H1 (cell line): ENCODE results near the gene PLCB1. TPM values are rescaled to one million over a fixed set of nuclear protein-coding genes. Genes with fewer than 3 reads are reported as not detected.
A peak's percentile ranks its signal among the peaks of the same experiment; 100 is the strongest.

ENCODE experiments used
- CTCF ChIA-PET: fragments of 300-600 bp; sonication (Branson Sonifier 250); formaldehyde crosslinking; loops from one replicate; lab custom pipeline; 2021; ENCODE audit not compliant: partially characterized antibody; lab: Charles Lee
- POLR2A ChIA-PET: fragments of 300-600 bp; sonication (Branson Sonifier 250); formaldehyde crosslinking; loops from one replicate; lab custom pipeline; 2021; ENCODE audit warnings: inconsistent platforms; ENCODE audit not compliant: partially characterized antibody; lab: Charles Lee
- DNase-seq, 2 experiments: peaks; one replicate each; pipeline versions ENCODE4 v3.0.0 to v3.0.0-alpha.2; 2010 to 2022; ENCODE audit warnings: low spot score in 2 of 2, low read depth in 1 of 2, mixed read lengths in 1 of 2
- FAIRE-seq: peaks from 2 replicates; lab custom pipeline; 2011; peaks lifted over from hg19 to GRCh38; lab: Jason Lieb, UNC
- H2AFZ ChIP-seq: 2 replicates; pipeline ENCODE4 v1.8.1; 2012; ENCODE audit warnings: low read length, inconsistent platforms
- H2AK5ac ChIP-seq: 2 replicates; pipeline ENCODE4 v1.6.1; 2013; ENCODE audit warnings: low read depth, low read length
- H2BK120ac ChIP-seq: replicated peaks from 2 replicates; pipeline ENCODE3; 2013; ENCODE audit warnings: low read depth, low read length, inconsistent platforms
- H2BK12ac ChIP-seq: 2 replicates; pipeline ENCODE4 v1.6.1; 2013; ENCODE audit warnings: low read depth, low read length
- H2BK15ac ChIP-seq: 2 replicates; pipeline ENCODE4 v1.6.1; 2013; ENCODE audit warnings: low read length
- H2BK20ac ChIP-seq: 2 replicates; pipeline ENCODE4 v1.6.1; 2013; ENCODE audit warnings: low read length
- H2BK5ac ChIP-seq: 2 replicates; pipeline ENCODE4 v1.6.1; 2013; ENCODE audit warnings: low read depth, low read length
- H3K14ac ChIP-seq: 2 replicates; pipeline ENCODE4 v1.6.1; 2013; ENCODE audit warnings: inconsistent platforms; ENCODE audit not compliant: insufficient read length
- H3K18ac ChIP-seq: 2 replicates; pipeline ENCODE4 v1.6.1; 2013; ENCODE audit warnings: low read length; ENCODE audit errors: extremely low read depth
- H3K23ac ChIP-seq: 2 replicates; pipeline ENCODE4 v1.6.1; 2013; ENCODE audit warnings: inconsistent platforms; ENCODE audit not compliant: insufficient read length
- H3K23me2 ChIP-seq: 2 replicates; pipeline ENCODE4 v1.6.1; 2013; ENCODE audit warnings: low read depth, low read length
- H3K27ac ChIP-seq: 2 replicates; pipeline ENCODE4 v1.6.1; 2011; ENCODE audit warnings: low read depth, low read length, inconsistent platforms
- H3K27me3 ChIP-seq, 4 experiments: replicated peaks in 1 of 4; 1 replicate in 1 of 4; 2 replicates in 3 of 4; pipeline versions ENCODE4 v1.6.1 to v1.8.1; 2011 to 2013; ENCODE audit warnings: low read length in 3 of 4, mild to moderate bottlenecking in 3 of 4, inconsistent platforms in 2 of 4, mixed read lengths in 2 of 4, moderate library complexity in 1 of 4; ENCODE audit not compliant: control insufficient read depth in 3 of 4, insufficient read depth in 3 of 4; ENCODE audit errors: extremely low read depth in 1 of 4
- H3K36me3 ChIP-seq, 4 experiments: 2 replicates each; pipeline versions ENCODE4 v1.6.1 to v1.8.1; 2011 to 2013; ENCODE audit warnings: mild to moderate bottlenecking in 4 of 4, low read length in 3 of 4, moderate library complexity in 2 of 4, control low read depth in 1 of 4, inconsistent platforms in 1 of 4; ENCODE audit not compliant: insufficient read depth in 4 of 4, control insufficient read depth in 2 of 4
- H3K4ac ChIP-seq: replicated peaks from 2 replicates; pipeline ENCODE3; 2013; ENCODE audit warnings: low read length, low read depth, mixed read lengths, inconsistent platforms; ENCODE audit not compliant: insufficient read length
- H3K4me1 ChIP-seq, 4 experiments: replicated peaks in 1 of 4; 1 replicate in 1 of 4; 2 replicates in 3 of 4; pipeline versions ENCODE4 v1.6.1 to v1.8.1; 2011 to 2013; ENCODE audit warnings: low read length in 3 of 4, inconsistent platforms in 2 of 4, mixed read lengths in 1 of 4; ENCODE audit not compliant: insufficient read depth in 4 of 4, control insufficient read depth in 3 of 4
- H3K4me2 ChIP-seq, 2 experiments: 2 replicates each; pipeline versions ENCODE4 v1.6.1 to v1.8.1; 2011 to 2013; ENCODE audit warnings: low read depth in 2 of 2, low read length in 2 of 2, control low read depth in 1 of 2, inconsistent platforms in 1 of 2, mild to moderate bottlenecking in 1 of 2; ENCODE audit not compliant: insufficient read depth in 1 of 2
- H3K4me3 ChIP-seq, 4 experiments: fragments of 200-600, 300-600 bp in 1 of 4; sonication (generic), shearing (Covaris generic), sonication (Bioruptor Twin) in 1 of 4; 2 replicates each; pipeline versions ENCODE4 v1.5.1 to v1.8.1; 2011 to 2016; ENCODE audit warnings: low read length in 4 of 4, low read depth in 3 of 4, control low read depth in 2 of 4, inconsistent platforms in 2 of 4, mild to moderate bottlenecking in 2 of 4, mixed read lengths in 1 of 4, moderate library complexity in 1 of 4; ENCODE audit not compliant: insufficient read depth in 2 of 4; ENCODE audit errors: extremely low read depth in 1 of 4
- H3K56ac ChIP-seq: replicated peaks from 2 replicates; pipeline ENCODE3; 2013; ENCODE audit warnings: low read depth, mild to moderate bottlenecking, mixed read lengths, low read length, inconsistent platforms; ENCODE audit not compliant: insufficient read length
- H3K79me1 ChIP-seq: 2 replicates; pipeline ENCODE4 v1.6.1; 2013; ENCODE audit warnings: low read depth, low read length, control low read depth
- H3K79me2 ChIP-seq, 2 experiments: 2 replicates each; pipeline versions ENCODE4 v1.6.1 to v1.8.1; 2012 to 2013; ENCODE audit warnings: low read length in 2 of 2, mild to moderate bottlenecking in 2 of 2, inconsistent platforms in 1 of 2; ENCODE audit not compliant: insufficient read depth in 2 of 2, control insufficient read depth in 1 of 2
- H3K9ac ChIP-seq, 4 experiments: replicated peaks in 1 of 4; 1 replicate in 1 of 4; 2 replicates in 3 of 4; pipeline versions ENCODE4 v1.6.1 to v1.8.1; 2011 to 2013; ENCODE audit warnings: low read depth in 3 of 4, low read length in 3 of 4, control low read depth in 2 of 4, mild to moderate bottlenecking in 2 of 4, moderate library complexity in 2 of 4, inconsistent platforms in 1 of 4; ENCODE audit errors: extremely low read depth in 1 of 4
- H3K9me3 ChIP-seq, 2 experiments: 2 replicates each; pipeline versions ENCODE4 v1.6.1 to v1.8.1; 2012 to 2013; ENCODE audit warnings: mild to moderate bottlenecking in 2 of 2, moderate library complexity in 2 of 2, control low read depth in 1 of 2, inconsistent platforms in 1 of 2, low read depth in 1 of 2, low read length in 1 of 2, mixed read lengths in 1 of 2; ENCODE audit not compliant: insufficient read depth in 2 of 2
- H4K20me1 ChIP-seq, 2 experiments: replicated peaks in 1 of 2; 2 replicates each; pipeline versions ENCODE3 to v1.8.1; 2011 to 2013; ENCODE audit warnings: inconsistent platforms in 2 of 2, low read length in 2 of 2, mild to moderate bottlenecking in 1 of 2; ENCODE audit not compliant: insufficient read depth in 2 of 2, control insufficient read depth in 1 of 2
- H4K5ac ChIP-seq: 2 replicates; pipeline ENCODE4 v1.6.1; 2013; ENCODE audit warnings: low read length, low read depth, mixed read lengths, inconsistent platforms; ENCODE audit not compliant: insufficient read length
- H4K8ac ChIP-seq: 2 replicates; pipeline ENCODE4 v1.8.0; 2013; ENCODE audit warnings: mild to moderate bottlenecking, moderate library complexity, low read length, inconsistent platforms; ENCODE audit not compliant: insufficient read depth; ENCODE audit errors: extremely low read depth
- H4K91ac ChIP-seq: replicated peaks from 2 replicates; pipeline ENCODE3; 2013; ENCODE audit warnings: low read length, mixed read lengths, inconsistent platforms; ENCODE audit not compliant: insufficient read length
- ASH2L ChIP-seq: fragments of 200-600, 300-600 bp; sonication (generic); IDR thresholded peaks from one replicate; pipeline ENCODE4 v1.7.1; 2017; ENCODE audit warnings: low read length
- MAX ChIP-seq: IDR thresholded peaks from 2 replicates; pipeline ENCODE4 v1.6.1; 2012; ENCODE audit warnings: inconsistent platforms
- POU5F1 ChIP-seq: IDR thresholded peaks from 2 replicates; pipeline ENCODE4 v1.6.1; 2011; ENCODE audit warnings: low read depth, mild to moderate bottlenecking, low read length, moderate library complexity
- RAD21 ChIP-seq, 2 experiments: IDR thresholded peaks in 1 of 2; conservative IDR thresholded peaks in 1 of 2; 2 replicates each; pipeline ENCODE4 v1.6.1; 2011; ENCODE audit warnings: low read depth in 2 of 2, low read length in 2 of 2, improper control_type of control experiment in 1 of 2, inconsistent platforms in 1 of 2, mild to moderate bottlenecking in 1 of 2, moderate library complexity in 1 of 2
- RNF2 ChIP-seq: fragments of 200-900, 300-1000 bp; sonication (generic); IDR thresholded peaks from 2 replicates; pipeline ENCODE4 v1.7.1; 2016; ENCODE audit warnings: borderline replicate concordance, low read depth, mild to moderate bottlenecking, antibody characterized with exemption, low read length; ENCODE audit not compliant: poor library complexity, severe bottlenecking; ENCODE audit errors: missing control alignments
- SIRT6 ChIP-seq: IDR thresholded peaks from one replicate; pipeline ENCODE4 v1.7.1; 2012; ENCODE audit warnings: low read length, inconsistent platforms
- TEAD4 ChIP-seq: IDR thresholded peaks from 2 replicates; pipeline ENCODE4 v1.6.1; 2012; ENCODE audit warnings: low read depth, low read length, inconsistent platforms, mixed read lengths
- WGBS, 2 experiments: shearing (Covaris generic) in 1 of 2; methylation state at CpG; one replicate each; pipeline versions ENCODE4 v1.1.6 to v1.1.7; 2013 to 2015; ENCODE audit warnings: low lambda C conversion rate in 2 of 2, mixed read lengths in 2 of 2, inconsistent platforms in 1 of 2, low coverage in 1 of 2, missing lambda C conversion rate in 1 of 2; ENCODE audit not compliant: insufficient replicate concordance in 2 of 2, insufficient coverage in 1 of 2, insufficient read length in 1 of 2; ENCODE audit errors: extremely low coverage in 1 of 2, missing lambda C conversion rate in 1 of 2; 5-methylcytosine and 5-hydroxymethylcytosine counted together
- polyA plus RNA-seq, 7 experiments: library from polyadenylated mRNA; depleted of rRNA in 3 of 7; stranded (reverse) in 5 of 7; unstranded in 2 of 7; fragments of >200 nt in 5 of 7; fragments of 200-250 nt in 2 of 7; gene quantifications; 1 replicate in 5 of 7; 2 replicates in 1 of 7; 4 replicates in 1 of 7; pipeline versions ENCODE4 v1.2.1 to v1.2.3, GENCODE V29; 2011 to 2013; ENCODE audit warnings: missing spikeins in 2 of 7, mixed read lengths in 2 of 7
- total RNA-seq: library from RNA; stranded (reverse); fragmentation: NEBNext Ultra II Directional; extraction: Animal tissue kit (Norgen Biotek cat#: 25700); gene quantifications from 2 replicates; pipeline ENCODE4 v1.2.1, GENCODE V29; 2021

PLCB1 gene
- total and polyA plus RNA-seq, 2 of the 8 experiments (the other 6 are each of a cell fraction or from before 2014, with no cell fraction given): 2.6 to 9.1 TPM

- 77% methylated on average over 1 of the region's 1 CpG; no CpG with 5 or more reads in 1 of the 2 experiments for WGBS, 2 experiments
- ChIA-PET CTCF (no interaction called here), POLR2A (no interaction called here)
- Histone ChIP-seq H3K27me3 (no peaks in the 10 kb centered on the region), H3K27ac (no peak overlapping the region), H2BK20ac (no peak overlapping the region), H3K36me3 (no peaks in the 10 kb centered on the region), H3K4me1 (peaks cover 0 to 6% (median 0%) of the 10 kb centered on the region in 4 experiments; a peak in 2 of 7 replicates), H3K4ac (no peak overlapping the region), H4K20me1 (no peaks in the 10 kb centered on the region), H2BK15ac (no peak overlapping the region), H3K14ac (no peak overlapping the region), H3K4me2 (no peak overlapping the region), H3K23ac (no peak overlapping the region), H4K5ac (no peak overlapping the region), H2BK120ac (no peak overlapping the region), H3K79me1 (no peaks in the 10 kb centered on the region), H2AK5ac (no peak overlapping the region), H4K8ac (no peak overlapping the region), H3K79me2 (no peaks in the 10 kb centered on the region), H2BK12ac (no peak overlapping the region), H3K4me3 (no peak overlapping the region), H3K56ac (no peak overlapping the region), H3K9me3 (no peaks in the 10 kb centered on the region), H3K9ac (no peak overlapping the region), H2AFZ (peak overlapping the region; percentile 98), H3K23me2 (no peaks in the 10 kb centered on the region), H2BK5ac (no peak overlapping the region), H4K91ac (no peak overlapping the region), H3K18ac (no peak overlapping the region)
- no peak for TF ChIP-seq TEAD4
- no peak for TF ChIP-seq RAD21 (IDR thresholded peaks at IDR 0.05 in 1 of 2, conservative IDR thresholded peaks at IDR 0.05 in 1 of 2; ENCODE audit: low read depth in 2 of 2, low read length in 2 of 2)
- TF ChIP-seq ASH2L: no peak
- no peak for TF ChIP-seq RNF2
- TF ChIP-seq POU5F1: no peak
- TF ChIP-seq SIRT6: no peak
- no peak for TF ChIP-seq MAX
- DNase-seq (no peak), FAIRE-seq (no peak)
Measured at GRCh38 chr20:8933381-8933807, 801.3 kb downstream of the PLCB1 start.
